CD4-positive, alpha-beta T cell (primary cell): ENCODE data around the gene IL7R. TPM values are rescaled to one million over a fixed set of nuclear protein-coding genes. Genes with fewer than 3 reads are reported as not detected.

Source experiments
- ATAC-seq: fragments of 200-7000 bp; cut with Tn5 transposase; one replicate; pipeline ENCODE4 v1.10.0; 2022; ENCODE audit warnings: mild to moderate bottlenecking; ENCODE audit not compliant: poor library complexity
- CTCF ChIA-PET: fragments of 350-600 bp; sonication (Branson Sonifier 250); formaldehyde crosslinking; loops from one replicate; lab custom pipeline; 2021; ENCODE audit warnings: antibody characterized with exemption, inconsistent platforms; lab: Charles Lee
- POLR2A ChIA-PET: fragments of 350-600 bp; sonication (Branson Sonifier 250); formaldehyde crosslinking; loops from one replicate; lab custom pipeline; 2021; ENCODE audit warnings: antibody characterized with exemption, inconsistent platforms; lab: Charles Lee
- DNase-seq, 14 experiments: peaks; one replicate each; pipeline ENCODE4 v3.0.0-alpha.2; 2013 to 2020; ENCODE audit warnings: mixed read lengths in 2 of 14
- H3K27ac ChIP-seq, 2 donors: one replicate each; pipeline versions ENCODE4 v1.5.1 to v1.7.0; 2013; ENCODE audit warnings: low read length in 2 of 2, low read depth in 1 of 2, mild to moderate bottlenecking in 1 of 2
- H3K27me3 ChIP-seq, 2 experiments: 1 replicate in 1 of 2; 2 replicates in 1 of 2; pipeline versions ENCODE4 v1.6.1 to v1.7.0; 2013; ENCODE audit warnings: low read length in 2 of 2, control low read depth in 1 of 2, mild to moderate bottlenecking in 1 of 2, moderate library complexity in 1 of 2; ENCODE audit not compliant: insufficient read depth in 2 of 2, control insufficient read depth in 1 of 2
- H3K36me3 ChIP-seq: one replicate; pipeline ENCODE4 v1.6.1; 2013; ENCODE audit warnings: low read length, control low read depth; ENCODE audit not compliant: insufficient read depth
- H3K4me1 ChIP-seq: one replicate; pipeline ENCODE4 v1.6.1; 2013; ENCODE audit warnings: low read length, control low read depth; ENCODE audit not compliant: insufficient read depth
- H3K4me3 ChIP-seq: one replicate; pipeline ENCODE4 v1.5.1; 2013; ENCODE audit warnings: mild to moderate bottlenecking, low read length, moderate library complexity
- H3K9me3 ChIP-seq, 2 experiments: 1 replicate in 1 of 2; 2 replicates in 1 of 2; pipeline versions ENCODE4 v1.6.1 to v1.7.0; 2013; ENCODE audit warnings: low read length in 2 of 2, mild to moderate bottlenecking in 2 of 2, control low read depth in 1 of 2, moderate library complexity in 1 of 2; ENCODE audit not compliant: control insufficient read depth in 1 of 2, insufficient read depth in 1 of 2
- H3K27ac Mint-ChIP-seq: one replicate; pipeline ENCODE4 v1.8.0; 2020; ENCODE audit warnings: mixed read lengths
- H3K27me3 Mint-ChIP-seq: one replicate; pipeline ENCODE4 v1.8.0; 2021; ENCODE audit warnings: mixed read lengths
- H3K36me3 Mint-ChIP-seq: one replicate; pipeline ENCODE4 v1.8.0; 2021; ENCODE audit warnings: low read depth, mixed read lengths
- H3K4me1 Mint-ChIP-seq: one replicate; pipeline ENCODE4 v1.8.0; 2021; ENCODE audit warnings: low read depth, mixed read lengths
- H3K4me3 Mint-ChIP-seq: one replicate; pipeline ENCODE4 v1.8.0; 2020; ENCODE audit warnings: mild to moderate bottlenecking, mixed read lengths
- H3K9me3 Mint-ChIP-seq: one replicate; pipeline ENCODE4 v1.8.0; 2020; ENCODE audit warnings: mixed read lengths
- intact Hi-C, 2 experiments: fragments of 100-400 bp; cut with DNase I in 1 of 2; cut with micrococcal nuclease in 1 of 2; formaldehyde crosslinking; loops; one replicate each; pipeline versions ENCODE4 v1.15.1 to v1.9.0; 2023 to 2025; cut with DNase I, micrococcal nuclease
- total RNA-seq, 174 experiments: library from RNA in 2 of 174; stranded (reverse) in 2 of 174; gene quantifications; one replicate each; pipeline ENCODE4 v1.2.3 and lab custom pipeline; 2021 to 2026
- TF ChIP-seq, protein P1 (sequence below): fragments of 200-600 bp; IDR thresholded peaks from one replicate; pipeline ENCODE4 v1.8.0; 2022; ENCODE audit warnings: antibody characterized with exemption, mild to moderate bottlenecking

Gene IL7R
- total RNA-seq, 2 experiments from 2014 or later = 623 to 638 TPM

DNA sequence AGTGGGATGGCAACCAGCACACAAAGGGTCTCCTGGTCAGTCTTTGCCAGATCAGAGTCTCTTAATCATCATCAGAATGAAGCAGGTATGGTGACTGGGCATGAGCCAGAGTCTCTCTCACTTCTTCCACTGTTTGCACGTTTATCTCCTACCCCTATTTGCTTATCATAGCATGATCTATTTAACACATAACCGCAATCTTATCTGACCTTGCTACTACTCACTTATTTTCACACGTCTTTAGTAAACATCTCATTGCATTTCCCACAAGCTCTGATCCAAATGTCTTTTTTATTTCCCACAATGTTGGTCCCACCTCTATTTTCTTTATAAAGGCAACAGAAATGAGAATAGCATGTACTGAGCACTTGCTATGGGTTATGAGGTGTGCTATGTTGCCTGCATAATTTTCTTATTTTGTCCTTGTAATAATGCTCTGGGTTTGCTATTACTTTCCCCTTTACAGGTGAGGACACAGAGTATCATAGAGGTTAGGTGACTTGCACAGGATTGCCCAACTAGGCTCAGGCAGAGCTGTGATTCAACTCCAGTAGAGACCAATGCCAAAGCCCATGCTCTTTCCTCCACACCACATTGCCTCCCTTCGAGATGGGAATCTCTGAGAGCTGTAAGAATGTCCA is 39.7 kb upstream of the IL7R start:
- H3K36me3 Mint-ChIP-seq = peaks cover 4% of the 10 kb centered on the region
- ChIA-PET POLR2A (interaction anchor here (0.6 to 13.7 kb wide), 10 partner anchors 8 to 108 kb away, joined by 3 to 576 read pairs (median 4); partner anchors contain the start of gene IL7R), CTCF (interaction anchor here (1.4 to 1.5 kb wide), 2 partner anchors 14 to 108 kb away, joined by 5 to 6 read pairs; no protein-coding TSS in a partner anchor)
- Histone ChIP-seq H3K36me3 (no peaks in the 10 kb centered on the region), H3K27ac (peak overlapping the region; percentile 8 to 59), H3K27me3 (no peaks in the 10 kb centered on the region), H3K9me3 (no peaks in the 10 kb centered on the region), H3K4me3 (peak overlapping the region; percentile 9), H3K4me1 (peaks cover 67% of the 10 kb centered on the region)
- no peaks in the 10 kb centered on the region for H3K9me3 Mint-ChIP-seq
- H3K27me3 Mint-ChIP-seq = no peaks in the 10 kb centered on the region
- TF ChIP-seq, protein P1, sequence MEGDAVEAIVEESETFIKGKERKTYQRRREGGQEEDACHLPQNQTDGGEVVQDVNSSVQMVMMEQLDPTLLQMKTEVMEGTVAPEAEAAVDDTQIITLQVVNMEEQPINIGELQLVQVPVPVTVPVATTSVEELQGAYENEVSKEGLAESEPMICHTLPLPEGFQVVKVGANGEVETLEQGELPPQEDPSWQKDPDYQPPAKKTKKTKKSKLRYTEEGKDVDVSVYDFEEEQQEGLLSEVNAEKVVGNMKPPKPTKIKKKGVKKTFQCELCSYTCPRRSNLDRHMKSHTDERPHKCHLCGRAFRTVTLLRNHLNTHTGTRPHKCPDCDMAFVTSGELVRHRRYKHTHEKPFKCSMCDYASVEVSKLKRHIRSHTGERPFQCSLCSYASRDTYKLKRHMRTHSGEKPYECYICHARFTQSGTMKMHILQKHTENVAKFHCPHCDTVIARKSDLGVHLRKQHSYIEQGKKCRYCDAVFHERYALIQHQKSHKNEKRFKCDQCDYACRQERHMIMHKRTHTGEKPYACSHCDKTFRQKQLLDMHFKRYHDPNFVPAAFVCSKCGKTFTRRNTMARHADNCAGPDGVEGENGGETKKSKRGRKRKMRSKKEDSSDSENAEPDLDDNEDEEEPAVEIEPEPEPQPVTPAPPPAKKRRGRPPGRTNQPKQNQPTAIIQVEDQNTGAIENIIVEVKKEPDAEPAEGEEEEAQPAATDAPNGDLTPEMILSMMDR = no peak
- intact Hi-C loops = loop anchor here in 1 of 2 experiments (5.0 kb wide), 1 partner anchor 35 kb away; no protein-coding TSS in a partner anchor
- H3K4me3 Mint-ChIP-seq = no peak overlapping the region
- H3K27ac Mint-ChIP-seq = no peak overlapping the region
- H3K4me1 Mint-ChIP-seq = peaks cover 43% of the 10 kb centered on the region
- peak in 4 of 14 experiments; percentile 47 to 70 (median 64) for DNase-seq
- ATAC-seq = peak; percentile 50

DNA sequence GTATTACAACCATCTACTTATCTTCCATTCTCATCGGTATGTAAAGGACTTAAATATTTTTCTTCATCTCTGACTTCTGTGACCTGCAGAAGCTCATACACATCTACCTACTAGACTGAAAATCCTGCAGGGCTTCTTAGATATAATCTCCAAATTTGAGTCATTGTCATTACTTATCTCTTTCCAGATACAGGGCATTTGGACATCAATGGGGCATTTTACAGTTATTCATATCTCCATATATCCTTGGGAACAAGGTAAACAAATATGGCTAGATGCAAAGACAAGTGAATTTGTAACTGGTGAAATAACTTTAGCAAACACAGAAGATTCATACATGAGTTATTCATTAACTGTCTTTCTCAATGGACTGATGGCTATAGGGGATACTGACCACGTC is 37.7 kb upstream of the IL7R start:
- intact Hi-C loops = loop anchor here in 1 of 2 experiments (5.0 kb wide), 1 partner anchor 33 kb away; no protein-coding TSS in a partner anchor
- Histone ChIP-seq H3K9me3 (no peaks in the 10 kb centered on the region), H3K36me3 (no peaks in the 10 kb centered on the region), H3K27ac (peak overlapping the region in 1 of 2 donors; percentile 54), H3K4me1 (peaks cover 76% of the 10 kb centered on the region), H3K4me3 (no peak overlapping the region), H3K27me3 (no peaks in the 10 kb centered on the region)
- DNase-seq (no peak), ATAC-seq (no peak)
- no peaks in the 10 kb centered on the region for H3K27me3 Mint-ChIP-seq
- ChIA-PET CTCF (no interaction called here), POLR2A (interaction anchor here (0.6 to 13.7 kb wide), 13 partner anchors 7 to 168 kb away, joined by 3 to 576 read pairs (median 5); partner anchors contain the start of gene IL7R)
- H3K4me3 Mint-ChIP-seq = peak overlapping the region; percentile 57
- H3K9me3 Mint-ChIP-seq = no peaks in the 10 kb centered on the region
- peaks cover 4% of the 10 kb centered on the region for H3K36me3 Mint-ChIP-seq
- H3K4me1 Mint-ChIP-seq = peaks cover 60% of the 10 kb centered on the region
- peak overlapping the region; percentile 87 for H3K27ac Mint-ChIP-seq
- TF ChIP-seq, protein P1 = no peak

DNA sequence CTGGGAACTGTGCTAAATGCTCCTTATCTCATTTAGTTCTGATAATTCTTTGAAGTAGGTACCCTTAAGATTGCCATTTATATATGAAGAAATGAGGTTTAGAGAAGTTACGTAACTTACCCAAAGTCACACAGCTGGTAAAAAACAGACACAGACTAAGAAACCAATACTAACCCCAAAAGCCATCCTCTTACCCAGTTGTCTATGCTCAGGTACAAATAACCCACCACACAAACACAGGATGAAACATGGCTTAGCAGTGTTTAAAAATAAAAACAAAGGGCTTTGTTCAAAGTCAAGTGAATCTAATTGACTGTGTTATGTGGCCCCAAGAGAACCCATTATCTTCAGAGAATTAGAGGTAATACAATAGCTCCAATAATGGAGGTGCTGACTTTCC is 37.0 kb upstream of the IL7R start:
- H3K9me3 Mint-ChIP-seq = no peaks in the 10 kb centered on the region
- H3K27me3 Mint-ChIP-seq = no peaks in the 10 kb centered on the region
- peak; percentile 24 for ATAC-seq
- Histone ChIP-seq H3K27ac (peak overlapping the region in 1 of 2 donors; percentile 54), H3K4me1 (peaks cover 83% of the 10 kb centered on the region), H3K36me3 (no peaks in the 10 kb centered on the region), H3K9me3 (no peaks in the 10 kb centered on the region), H3K27me3 (no peaks in the 10 kb centered on the region), H3K4me3 (no peak overlapping the region)
- TF ChIP-seq, protein P1 = no peak
- peak overlapping the region; percentile 87 for H3K27ac Mint-ChIP-seq
- H3K4me1 Mint-ChIP-seq = peaks cover 62% of the 10 kb centered on the region
- ChIA-PET CTCF (interaction anchor here (1.4 kb wide), 1 partner anchor 35 kb away, joined by 3 read pairs; no protein-coding TSS in a partner anchor), POLR2A (interaction anchor here (1.3 to 13.7 kb wide), 9 partner anchors 8 to 61 kb away, joined by 4 to 576 read pairs (median 60); partner anchors contain the start of gene IL7R)
- DNase-seq = peak in 2 of 14 experiments; percentile 44 to 51
- peak overlapping the region; percentile 57 for H3K4me3 Mint-ChIP-seq
- H3K36me3 Mint-ChIP-seq = peaks cover 4% of the 10 kb centered on the region
- intact Hi-C loops = loop anchor here in 1 of 2 experiments (5.0 kb wide), 1 partner anchor 33 kb away; no protein-coding TSS in a partner anchor
